SK-N-SH (cell line): ENCODE measurements around the gene JADE3. TPM values are rescaled to one million over a fixed set of nuclear protein-coding genes. Genes with fewer than 3 reads are reported as not detected.
A peak's percentile ranks its signal among the peaks of the same experiment; 100 is the strongest.

Experiments used
- CTCF ChIA-PET: fragments of 300-600, 350-600 bp; formaldehyde crosslinking; extraction: SDS; loops from one replicate; lab custom pipeline; 2021; lab: Yijun Ruan, JAX
- POLR2A ChIA-PET: fragments of 350-600 bp; sonication (Branson Sonifier 250); formaldehyde crosslinking; extraction: SDS; loops from one replicate; lab custom pipeline; 2020; ENCODE audit warnings: antibody characterized with exemption, inconsistent platforms; lab: Yijun Ruan, JAX
- DNase-seq: peaks from one replicate; pipeline ENCODE4 v3.0.0; 2012
- H2AFZ ChIP-seq: fragments of 200-600 bp; sonication (generic); 2 replicates; pipeline ENCODE4 v1.8.1; 2016; ENCODE audit warnings: antibody characterized with exemption, mild to moderate bottlenecking, low read depth
- H3F3A ChIP-seq: fragments of 200-600 bp; sonication (generic); replicated peaks from 2 replicates; pipeline ENCODE3; 2016; ENCODE audit warnings: antibody characterized with exemption, mild to moderate bottlenecking; ENCODE audit not compliant: insufficient read depth
- H3K27ac ChIP-seq, 2 experiments: fragments of 200-500 bp in 1 of 2; fragments of 200-600 bp in 1 of 2; sonication (Bioruptor generic) in 1 of 2; sonication (generic), shearing (Covaris generic) in 1 of 2; 2 replicates each; pipeline versions ENCODE4 v1.5.1 to v1.6.1; 2014 to 2016; ENCODE audit warnings: low read depth in 2 of 2, inconsistent platforms in 1 of 2, low read length in 1 of 2, mild to moderate bottlenecking in 1 of 2, mixed read lengths in 1 of 2
- H3K27me3 ChIP-seq: fragments of 200-600 bp; sonication (generic), shearing (Covaris generic); 2 replicates; pipeline ENCODE4 v1.6.1; 2016; ENCODE audit warnings: mixed run types; ENCODE audit not compliant: insufficient read depth
- H3K36me3 ChIP-seq, 2 experiments: fragments of 200-500 bp in 1 of 2; fragments of 200-600 bp in 1 of 2; sonication (Bioruptor generic) in 1 of 2; sonication (generic) in 1 of 2; replicated peaks in 1 of 2; 2 replicates each; pipeline versions ENCODE3 to v1.5.1; 2014 to 2016; ENCODE audit warnings: low read length in 1 of 2, mild to moderate bottlenecking in 1 of 2; ENCODE audit not compliant: insufficient read depth in 2 of 2, control insufficient read depth in 1 of 2
- H3K4me1 ChIP-seq, 2 experiments: fragments of 200-500 bp in 1 of 2; fragments of 200-600 bp in 1 of 2; sonication (Bioruptor generic) in 1 of 2; sonication (generic), shearing (Covaris generic) in 1 of 2; 2 replicates each; pipeline versions ENCODE4 v1.5.1 to v1.6.1; 2014 to 2016; ENCODE audit warnings: low read depth in 1 of 2, low read length in 1 of 2, mixed run types in 1 of 2; ENCODE audit not compliant: insufficient read depth in 2 of 2, control insufficient read depth in 1 of 2
- H3K4me2 ChIP-seq: fragments of 200-600 bp; sonication (generic), shearing (Covaris generic); 2 replicates; pipeline ENCODE4 v1.6.1; 2017; ENCODE audit warnings: mixed run types
- H3K4me3 ChIP-seq, 2 experiments: fragments of 200-500 bp in 1 of 2; fragments of 200-600 bp in 1 of 2; sonication (Bioruptor generic) in 1 of 2; sonication (generic), shearing (Covaris generic) in 1 of 2; 2 replicates each; pipeline versions ENCODE4 v1.5.1 to v1.8.1; 2014 to 2016; ENCODE audit warnings: low read depth in 2 of 2, inconsistent platforms in 1 of 2, low read length in 1 of 2, mild to moderate bottlenecking in 1 of 2, mixed read lengths in 1 of 2, moderate library complexity in 1 of 2
- H3K79me2 ChIP-seq: fragments of 200-600 bp; sonication (generic); 2 replicates; pipeline ENCODE4 v1.8.1; 2017; ENCODE audit warnings: mild to moderate bottlenecking; ENCODE audit not compliant: insufficient read depth
- H3K9ac ChIP-seq: fragments of 200-600 bp; sonication (generic); 2 replicates; pipeline ENCODE4 v1.6.1; 2017; ENCODE audit warnings: mixed run types
- H3K9me2 ChIP-seq: fragments of 200-600 bp; sonication (generic); 2 replicates; pipeline ENCODE4 v1.6.1; 2017; ENCODE audit warnings: mixed run types
- H3K9me3 ChIP-seq: fragments of 200-600 bp; sonication (generic); 2 replicates; pipeline ENCODE4 v1.6.1; 2017; ENCODE audit warnings: mixed run types, mild to moderate bottlenecking, moderate library complexity
- H4K20me1 ChIP-seq: fragments of 200-600 bp; sonication (generic); 2 replicates; pipeline ENCODE4 v1.6.1; 2017; ENCODE audit warnings: mild to moderate bottlenecking, mixed run types; ENCODE audit not compliant: insufficient read depth
- CTCF ChIP-seq: fragments of 200-600 bp; sonication (generic); IDR thresholded peaks from 2 replicates; pipeline ENCODE4 v1.6.1; 2017; ENCODE audit warnings: antibody characterized with exemption, mild to moderate bottlenecking, moderate library complexity
- ELF1 ChIP-seq: IDR thresholded peaks from 2 replicates; pipeline ENCODE4 v1.4.0; 2012
- EP300 ChIP-seq, 2 experiments: IDR thresholded peaks; 2 replicates each; pipeline versions ENCODE4 v1.4.0 to v1.6.1; 2012; ENCODE audit warnings: borderline replicate concordance in 1 of 2, low read depth in 1 of 2, low read length in 1 of 2
- FOXM1 ChIP-seq: IDR thresholded peaks from 2 replicates; pipeline ENCODE4 v1.4.0; 2012; ENCODE audit warnings: low read depth, mild to moderate bottlenecking
- IRF3 ChIP-seq: fragments of 150-350 bp; IDR thresholded peaks from 2 replicates; pipeline ENCODE4 v1.6.1; 2016; ENCODE audit warnings: mild to moderate bottlenecking, low read depth, low read length
- NRF1 ChIP-seq: IDR thresholded peaks from 2 replicates; pipeline ENCODE4 v1.6.1; 2012; ENCODE audit warnings: low read depth, mild to moderate bottlenecking, low read length
- RAD21 ChIP-seq: IDR thresholded peaks from 2 replicates; pipeline ENCODE4 v1.6.1; 2012; ENCODE audit warnings: mild to moderate bottlenecking, low read length
- RFX5 ChIP-seq: IDR thresholded peaks from 2 replicates; pipeline ENCODE4 v1.6.1; 2012; ENCODE audit warnings: mild to moderate bottlenecking, improper control_type of control experiment, low read length
- RXRA ChIP-seq: IDR thresholded peaks from 2 replicates; pipeline ENCODE4 v1.4.0; 2012; ENCODE audit warnings: low read depth, mild to moderate bottlenecking, borderline replicate concordance
- SMC3 ChIP-seq: IDR thresholded peaks from 2 replicates; pipeline ENCODE4 v1.6.1; 2012; ENCODE audit warnings: low read depth, low read length, improper control_type of control experiment
- TAF1 ChIP-seq: IDR thresholded peaks from 2 replicates; pipeline ENCODE4 v1.6.1; 2012; ENCODE audit warnings: low read depth, mild to moderate bottlenecking, low read length, moderate library complexity, borderline replicate concordance
- TCF12 ChIP-seq: IDR thresholded peaks from 2 replicates; pipeline ENCODE4 v1.4.0; 2012
- TEAD4 ChIP-seq: IDR thresholded peaks from 2 replicates; pipeline ENCODE4 v1.4.0; 2012; ENCODE audit warnings: mild to moderate bottlenecking, borderline replicate concordance; ENCODE audit not compliant: insufficient read depth
- ZBTB33 ChIP-seq: IDR thresholded peaks from 2 replicates; pipeline ENCODE4 v1.4.0; 2012; ENCODE audit warnings: low read depth, borderline replicate concordance
- polyA plus RNA-seq, 3 experiments: library from polyadenylated mRNA; depleted of rRNA; stranded (reverse); fragments of >200 nt; gene quantifications; 2 replicates each; pipeline ENCODE4 v1.2.3, GENCODE V29; 2012
- TF ChIP-seq, protein P1 (sequence below): IDR thresholded peaks from 2 replicates; pipeline ENCODE4 v1.4.0; 2012; ENCODE audit warnings: low read depth
- TF ChIP-seq, protein P2 (sequence below): IDR thresholded peaks from 2 replicates; pipeline ENCODE4 v1.6.1; 2012; ENCODE audit warnings: mild to moderate bottlenecking, low read depth, low read length, moderate library complexity

JADE3 gene
- polyA plus RNA-seq, 1 of the 3 experiments (the other 2 are of a cell fraction), result 3.0 TPM

GRCh38 chrX:47026198-47026597 lies 114.0 kb downstream of the JADE3 start:
- Histone ChIP-seq H2AFZ (no peak overlapping the region), H3K79me2 (no peaks in the 10 kb centered on the region), H3K9me3 (no peaks in the 10 kb centered on the region), H3F3A (no peaks in the 10 kb centered on the region), H3K36me3 (no peaks in the 10 kb centered on the region), H4K20me1 (no peaks in the 10 kb centered on the region), H3K4me2 (no peak overlapping the region), H3K9ac (no peak overlapping the region), H3K9me2 (no peaks in the 10 kb centered on the region), H3K4me3 (no peak overlapping the region), H3K4me1 (peaks cover 0 to 2% of the 10 kb centered on the region in 2 experiments; a peak in 1 of 4 replicates), H3K27ac (no peak overlapping the region), H3K27me3 (no peaks in the 10 kb centered on the region)
- ChIA-PET POLR2A (no interaction called here), CTCF (interaction anchor here (3.3 kb wide), 1 partner anchor 122 kb away, joined by 13 read pairs; no protein-coding TSS in a partner anchor)
- no peak for DNase-seq
- TF ChIP-seq CTCF, result no peak
- TF ChIP-seq EP300 (IDR thresholded peaks at IDR 0.05; ENCODE audit: borderline replicate concordance in 1 of 2, low read depth in 1 of 2, low read length in 1 of 2), result no peak
- TF ChIP-seq IRF3, result no peak
- TF ChIP-seq TEAD4, result no peak
- no peak for TF ChIP-seq RFX5
- no peak for TF ChIP-seq FOXM1
- TF ChIP-seq ZBTB33, result no peak
- TF ChIP-seq RXRA, result no peak
- no peak for TF ChIP-seq ELF1
- TF ChIP-seq NRF1, result no peak
- no peak for TF ChIP-seq TAF1
- TF ChIP-seq, protein P1, sequence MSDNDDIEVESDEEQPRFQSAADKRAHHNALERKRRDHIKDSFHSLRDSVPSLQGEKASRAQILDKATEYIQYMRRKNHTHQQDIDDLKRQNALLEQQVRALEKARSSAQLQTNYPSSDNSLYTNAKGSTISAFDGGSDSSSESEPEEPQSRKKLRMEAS, result no peak
- TF ChIP-seq TCF12, result no peak

DNA sequence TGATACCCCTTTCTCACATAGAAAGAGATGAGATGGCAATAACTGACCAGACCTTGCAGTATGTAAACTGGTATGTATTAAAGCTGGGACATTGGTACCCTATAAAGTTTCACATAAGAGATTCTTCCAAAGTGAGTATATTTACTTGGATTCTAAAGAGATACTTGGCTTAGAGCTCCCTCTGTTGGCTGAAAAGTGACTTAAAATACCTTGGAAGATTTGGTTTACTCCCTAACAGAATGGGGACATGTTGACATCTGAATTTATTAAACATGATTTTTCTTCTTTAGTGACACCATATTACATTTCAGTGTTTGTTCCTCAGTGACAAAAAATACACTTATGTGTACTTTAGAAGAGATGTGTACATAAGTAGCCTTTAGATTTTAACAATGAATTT lies 118.1 kb downstream of the JADE3 start:
- CTCF ChIA-PET, result interaction anchor here (0.6 to 2.6 kb wide), 28 partner anchors 8 to 600 kb away, joined by 3 to 24 read pairs (median 4); partner anchors contain the start of gene JADE3
- DNase-seq, result peak; percentile 41
- Histone ChIP-seq H3K4me2 (no peak overlapping the region), H3K36me3 (no peaks in the 10 kb centered on the region), H3K9me3 (no peaks in the 10 kb centered on the region), H2AFZ (no peak overlapping the region)
- peak; percentile 56 for TF ChIP-seq SMC3
- peak; percentile 80 for TF ChIP-seq CTCF
- TF ChIP-seq RAD21, result peak; percentile 81
- TF ChIP-seq, protein P2, sequence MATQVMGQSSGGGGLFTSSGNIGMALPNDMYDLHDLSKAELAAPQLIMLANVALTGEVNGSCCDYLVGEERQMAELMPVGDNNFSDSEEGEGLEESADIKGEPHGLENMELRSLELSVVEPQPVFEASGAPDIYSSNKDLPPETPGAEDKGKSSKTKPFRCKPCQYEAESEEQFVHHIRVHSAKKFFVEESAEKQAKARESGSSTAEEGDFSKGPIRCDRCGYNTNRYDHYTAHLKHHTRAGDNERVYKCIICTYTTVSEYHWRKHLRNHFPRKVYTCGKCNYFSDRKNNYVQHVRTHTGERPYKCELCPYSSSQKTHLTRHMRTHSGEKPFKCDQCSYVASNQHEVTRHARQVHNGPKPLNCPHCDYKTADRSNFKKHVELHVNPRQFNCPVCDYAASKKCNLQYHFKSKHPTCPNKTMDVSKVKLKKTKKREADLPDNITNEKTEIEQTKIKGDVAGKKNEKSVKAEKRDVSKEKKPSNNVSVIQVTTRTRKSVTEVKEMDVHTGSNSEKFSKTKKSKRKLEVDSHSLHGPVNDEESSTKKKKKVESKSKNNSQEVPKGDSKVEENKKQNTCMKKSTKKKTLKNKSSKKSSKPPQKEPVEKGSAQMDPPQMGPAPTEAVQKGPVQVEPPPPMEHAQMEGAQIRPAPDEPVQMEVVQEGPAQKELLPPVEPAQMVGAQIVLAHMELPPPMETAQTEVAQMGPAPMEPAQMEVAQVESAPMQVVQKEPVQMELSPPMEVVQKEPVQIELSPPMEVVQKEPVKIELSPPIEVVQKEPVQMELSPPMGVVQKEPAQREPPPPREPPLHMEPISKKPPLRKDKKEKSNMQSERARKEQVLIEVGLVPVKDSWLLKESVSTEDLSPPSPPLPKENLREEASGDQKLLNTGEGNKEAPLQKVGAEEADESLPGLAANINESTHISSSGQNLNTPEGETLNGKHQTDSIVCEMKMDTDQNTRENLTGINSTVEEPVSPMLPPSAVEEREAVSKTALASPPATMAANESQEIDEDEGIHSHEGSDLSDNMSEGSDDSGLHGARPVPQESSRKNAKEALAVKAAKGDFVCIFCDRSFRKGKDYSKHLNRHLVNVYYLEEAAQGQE, result no peak
- TF ChIP-seq TEAD4, result no peak
- TF ChIP-seq, all 33 proteins: peak for 3
- peaks cover 4% of the 10 kb centered on the region for H3F3A ChIP-seq
- no peaks in the 10 kb centered on the region for H3K27me3 ChIP-seq
- no peaks in the 10 kb centered on the region for H3K9me2 ChIP-seq
- POLR2A ChIA-PET, result no interaction called here
- H4K20me1 ChIP-seq, result no peaks in the 10 kb centered on the region
- no peak overlapping the region for H3K4me3 ChIP-seq
- H3K4me1 ChIP-seq, result no peaks in the 10 kb centered on the region
- H3K9ac ChIP-seq, result no peak overlapping the region
- H3K27ac ChIP-seq, result no peak overlapping the region
- no peaks in the 10 kb centered on the region for H3K79me2 ChIP-seq
